ENCODE measurements around the gene TMEM240. TPM values are rescaled to one million over a fixed set of nuclear protein-coding genes. Genes with fewer than 3 reads are reported as not detected.
"Not testable (repeated sequence)": the region's sequence is repeated elsewhere in the genome, so short reads cannot be mapped to it uniquely, and the experiment has no call there.

Gene TMEM240
- total RNA-seq, 2 experiments from 2014 or later, result 1.0 to 1.1 TPM

DNA sequence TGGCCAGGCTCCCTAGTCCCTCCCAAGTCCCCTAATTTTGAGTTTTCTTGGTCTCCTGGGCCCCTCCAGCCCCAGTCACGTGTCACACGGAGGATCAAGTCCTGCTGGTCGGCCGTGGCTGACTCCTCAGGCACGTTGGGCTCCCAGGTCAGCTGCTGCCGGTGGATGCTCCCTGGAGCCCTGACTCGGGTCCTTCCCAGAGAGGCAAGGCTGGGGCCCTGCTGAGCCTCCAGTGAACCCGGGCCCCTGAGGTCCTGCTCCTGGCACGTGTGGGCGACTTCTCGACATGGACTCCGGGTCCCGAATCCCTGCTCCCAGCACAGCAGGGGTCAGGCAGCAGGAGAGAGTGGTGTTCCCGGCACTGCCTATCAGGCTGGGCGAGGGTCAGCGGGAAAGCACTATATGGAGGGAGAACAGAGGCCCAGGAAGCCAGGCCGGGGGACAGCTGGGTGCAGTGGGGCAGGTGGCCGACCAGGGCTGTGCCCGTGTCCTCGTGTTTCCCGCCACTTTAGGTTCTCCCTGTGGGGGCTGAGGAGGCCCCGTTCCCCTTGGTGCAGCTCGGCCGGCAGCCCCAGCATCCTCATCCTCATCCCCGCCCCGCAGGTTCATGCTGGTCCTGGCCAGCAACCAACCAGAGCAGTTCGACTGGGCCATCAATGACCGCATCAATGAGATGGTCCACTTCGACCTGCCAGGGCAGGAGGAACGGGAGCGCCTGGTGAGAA, 13.2 kb downstream of the TMEM240 start:
- Mint-ChIP-seq H3K27ac (no peak overlapping the region), H3K9me3 (ENCODE audit: insufficient read depth) (no peaks in the 10 kb centered on the region), H3K36me3 (ENCODE audit: low read depth) (peaks cover 42% of the 10 kb centered on the region), H3K4me3 (no peak overlapping the region), H3K4me1 (ENCODE audit: low read depth) (no peaks in the 10 kb centered on the region), H3K27me3 (ENCODE audit: low read depth) (no peaks in the 10 kb centered on the region)
- ATAC-seq, result no peak
- CTCF ChIA-PET, result no interaction called here
- POLR2A ChIA-PET, result no interaction called here
- no peak for DNase-seq

DNA sequence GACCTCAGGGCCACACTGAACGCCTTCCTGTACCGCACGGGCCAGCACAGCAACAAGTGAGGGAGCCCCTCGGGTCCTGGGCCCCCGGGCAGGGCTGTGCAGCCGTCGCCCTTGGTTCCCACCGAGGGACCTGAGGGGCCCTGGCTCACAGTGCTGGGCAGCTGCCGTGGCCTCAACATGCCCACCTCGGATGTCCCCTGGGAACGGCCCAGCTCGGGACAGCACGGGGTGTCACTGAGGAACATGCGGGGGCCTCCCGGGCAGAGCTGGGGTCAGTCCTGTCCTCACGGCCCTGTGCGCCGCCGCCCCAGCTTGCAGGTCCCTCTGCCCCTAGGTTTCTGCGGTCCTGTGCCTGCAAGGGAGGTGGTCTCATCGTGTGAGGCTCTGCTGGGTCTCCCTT, 13.9 kb downstream of the TMEM240 start:
- H3K4me3 Mint-ChIP-seq; DNase-seq; ATAC-seq; H3K4me1 Mint-ChIP-seq (ENCODE audit: low read depth); H3K27ac Mint-ChIP-seq; POLR2A ChIA-PET; H3K27me3 Mint-ChIP-seq (ENCODE audit: low read depth); H3K9me3 Mint-ChIP-seq (ENCODE audit: insufficient read depth); CTCF ChIA-PET: not testable (repeated sequence)
- H3K36me3 Mint-ChIP-seq (ENCODE audit: low read depth), result peaks cover 37% of the 10 kb centered on the region

DNA sequence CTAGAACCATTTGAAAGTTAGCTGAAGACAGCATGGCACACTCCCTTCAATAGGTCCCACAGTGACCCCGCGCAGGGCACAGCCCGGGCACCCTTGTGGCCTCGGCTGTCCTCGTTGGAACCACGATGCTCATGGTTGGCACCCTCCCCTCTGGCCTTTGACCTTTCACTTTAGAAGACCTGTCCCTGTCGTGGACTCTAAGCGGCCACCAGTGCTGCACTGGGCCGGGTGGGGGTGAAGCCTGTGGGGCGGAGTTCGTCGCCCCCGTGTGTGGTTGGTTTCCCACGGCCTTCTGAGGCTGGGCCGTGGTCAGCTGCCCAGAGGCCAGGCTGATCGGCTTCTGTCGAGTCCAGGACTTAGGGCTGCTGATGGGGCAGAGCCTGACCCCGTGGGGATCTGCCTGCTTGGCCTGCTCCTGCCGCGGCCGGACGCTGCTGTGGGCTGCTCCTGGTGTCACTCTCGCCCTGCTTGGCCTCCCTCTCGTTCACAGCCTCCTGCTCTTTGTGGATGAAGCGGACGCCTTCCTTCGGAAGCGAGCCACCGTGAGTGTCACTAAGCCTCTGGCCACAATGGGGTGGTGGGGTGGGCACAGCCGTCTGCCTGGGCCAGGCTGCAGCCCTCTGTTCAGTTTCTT, 15.6 kb downstream of the TMEM240 start:
- H3K27me3 Mint-ChIP-seq (ENCODE audit: low read depth); H3K27ac Mint-ChIP-seq; ATAC-seq; H3K4me1 Mint-ChIP-seq (ENCODE audit: low read depth); H3K4me3 Mint-ChIP-seq; DNase-seq; H3K9me3 Mint-ChIP-seq (ENCODE audit: insufficient read depth); POLR2A ChIA-PET; CTCF ChIA-PET: not testable (repeated sequence)
- H3K36me3 Mint-ChIP-seq (ENCODE audit: low read depth), result peaks cover 29% of the 10 kb centered on the region

GRCh38 chr1:1523651-1524050, 16.8 kb downstream of the TMEM240 start:
- H3K27ac Mint-ChIP-seq; H3K9me3 Mint-ChIP-seq (ENCODE audit: insufficient read depth); POLR2A ChIA-PET; H3K27me3 Mint-ChIP-seq (ENCODE audit: low read depth); ATAC-seq; H3K4me1 Mint-ChIP-seq (ENCODE audit: low read depth); DNase-seq; CTCF ChIA-PET; H3K4me3 Mint-ChIP-seq: not testable (repeated sequence)
- peaks cover 20% of the 10 kb centered on the region for H3K36me3 Mint-ChIP-seq (ENCODE audit: low read depth)

DNA sequence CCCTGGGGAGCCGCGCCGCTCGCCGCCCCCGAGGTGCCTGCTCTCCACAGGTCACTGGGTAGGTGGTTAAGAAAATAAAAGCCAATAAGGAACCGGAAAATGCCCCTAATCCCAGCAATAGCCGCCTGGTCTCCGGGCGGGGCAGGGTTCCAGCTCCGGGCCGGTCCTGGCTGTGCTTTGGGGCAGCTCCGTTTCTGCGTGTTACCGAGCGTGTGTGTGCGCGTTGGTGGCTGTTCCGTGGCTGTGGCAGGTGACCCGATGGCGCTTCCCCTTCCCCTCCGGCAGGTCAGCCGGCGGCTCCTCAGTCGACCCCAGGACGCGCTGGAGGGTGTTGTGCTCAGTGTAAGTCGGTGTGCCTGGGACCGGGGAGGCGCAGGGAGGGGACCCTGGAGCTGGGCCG, 17.2 kb downstream of the TMEM240 start:
- POLR2A ChIA-PET, CTCF ChIA-PET: not testable (repeated sequence)

GRCh38 chr1:1522536-1522935, 17.9 kb downstream of the TMEM240 start:
- ATAC-seq; H3K4me1 Mint-ChIP-seq (ENCODE audit: low read depth); H3K27me3 Mint-ChIP-seq (ENCODE audit: low read depth); H3K4me3 Mint-ChIP-seq; POLR2A ChIA-PET; H3K27ac Mint-ChIP-seq; DNase-seq; CTCF ChIA-PET; H3K9me3 Mint-ChIP-seq (ENCODE audit: insufficient read depth): not testable (repeated sequence)
- H3K36me3 Mint-ChIP-seq (ENCODE audit: low read depth), result peaks cover 23% of the 10 kb centered on the region

More for the DNA sequence above, 17.2 kb downstream of the TMEM240 start:
- not testable (repeated sequence) for ATAC-seq; H3K4me1 Mint-ChIP-seq (ENCODE audit: low read depth); H3K4me3 Mint-ChIP-seq; DNase-seq; H3K9me3 Mint-ChIP-seq (ENCODE audit: insufficient read depth); H3K27me3 Mint-ChIP-seq (ENCODE audit: low read depth); H3K27ac Mint-ChIP-seq
- H3K36me3 Mint-ChIP-seq (ENCODE audit: low read depth), result peaks cover 21% of the 10 kb centered on the region

- H3K36me3 Mint-ChIP-seq (ENCODE audit: low read depth), result peaks cover 17% of the 10 kb centered on the region
- no peak overlapping the region for H3K27ac Mint-ChIP-seq
- POLR2A ChIA-PET, result no interaction called here
- no peak for DNase-seq
- no peaks in the 10 kb centered on the region for H3K27me3 Mint-ChIP-seq (ENCODE audit: low read depth)
- no peak overlapping the region for H3K4me3 Mint-ChIP-seq
- ATAC-seq, result no peak
- no peaks in the 10 kb centered on the region for H3K4me1 Mint-ChIP-seq (ENCODE audit: low read depth)
- no peaks in the 10 kb centered on the region for H3K9me3 Mint-ChIP-seq (ENCODE audit: insufficient read depth)
- CTCF ChIA-PET, result no interaction called here
Observed at GRCh38 chr1:1521331-1521730, 19.1 kb downstream of the TMEM240 start.

- H3K4me3 Mint-ChIP-seq; H3K9me3 Mint-ChIP-seq (ENCODE audit: insufficient read depth): not testable (repeated sequence)
Observed at GRCh38 chr1:1519805-1520505, 20.5 kb downstream of the TMEM240 start.

GRCh38 chr1:1518621-1519007, 21.8 kb downstream of the TMEM240 start:
- DNase-seq; CTCF ChIA-PET; H3K27me3 Mint-ChIP-seq (ENCODE audit: low read depth); H3K4me3 Mint-ChIP-seq; H3K27ac Mint-ChIP-seq; H3K4me1 Mint-ChIP-seq (ENCODE audit: low read depth); ATAC-seq; H3K9me3 Mint-ChIP-seq (ENCODE audit: insufficient read depth); POLR2A ChIA-PET: not testable (repeated sequence)
- peaks cover 21% of the 10 kb centered on the region for H3K36me3 Mint-ChIP-seq (ENCODE audit: low read depth)

More at GRCh38 chr1:1519805-1520505, 20.5 kb downstream of the TMEM240 start:
- POLR2A ChIA-PET; H3K27me3 Mint-ChIP-seq (ENCODE audit: low read depth); ATAC-seq; H3K27ac Mint-ChIP-seq; CTCF ChIA-PET; DNase-seq; H3K4me1 Mint-ChIP-seq (ENCODE audit: low read depth): not testable (repeated sequence)
- peaks cover 21% of the 10 kb centered on the region for H3K36me3 Mint-ChIP-seq (ENCODE audit: low read depth)

- peaks cover 21% of the 10 kb centered on the region for H3K36me3 Mint-ChIP-seq (ENCODE audit: low read depth)
- peaks cover 6% of the 10 kb centered on the region for H3K4me1 Mint-ChIP-seq (ENCODE audit: low read depth)
- no peak overlapping the region for H3K4me3 Mint-ChIP-seq
- DNase-seq (no peak), ATAC-seq (no peak)
- ChIA-PET CTCF (no interaction called here), POLR2A (no interaction called here)
- no peak overlapping the region for H3K27ac Mint-ChIP-seq
- H3K27me3 Mint-ChIP-seq (ENCODE audit: low read depth), result no peaks in the 10 kb centered on the region
- H3K9me3 Mint-ChIP-seq (ENCODE audit: insufficient read depth), result no peaks in the 10 kb centered on the region
Observed at GRCh38 chr1:1517973-1518620, 22.3 kb downstream of the TMEM240 start.

DNA sequence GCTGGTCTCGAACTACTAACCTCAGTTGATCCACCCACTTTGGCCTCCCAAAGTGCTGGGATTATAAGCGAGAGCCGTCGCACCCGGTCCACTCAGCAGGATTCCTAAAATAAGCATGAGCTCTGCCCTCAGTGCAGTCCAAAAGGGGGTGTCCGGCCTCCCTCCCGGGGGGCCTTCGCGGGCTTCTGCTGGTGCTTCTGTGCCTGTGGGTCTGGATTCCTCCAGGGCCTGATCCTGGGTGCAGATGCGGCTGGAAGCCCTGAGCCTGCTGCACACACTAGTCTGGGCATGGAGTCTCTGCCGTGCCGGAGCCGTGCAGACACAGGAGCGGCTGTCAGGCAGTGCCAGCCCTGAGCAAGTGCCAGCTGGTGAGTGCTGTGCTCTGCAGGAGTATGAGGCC, 23.5 kb downstream of the TMEM240 start:
- H3K4me1 Mint-ChIP-seq (ENCODE audit: low read depth); H3K4me3 Mint-ChIP-seq; ATAC-seq; DNase-seq; H3K27me3 Mint-ChIP-seq (ENCODE audit: low read depth); H3K27ac Mint-ChIP-seq; CTCF ChIA-PET; H3K9me3 Mint-ChIP-seq (ENCODE audit: insufficient read depth): not testable (repeated sequence)
- peaks cover 21% of the 10 kb centered on the region for H3K36me3 Mint-ChIP-seq (ENCODE audit: low read depth)
- POLR2A ChIA-PET, result interaction anchor here (0.6 kb wide), 1 partner anchor 148 kb away, joined by 3 read pairs; no protein-coding TSS in a partner anchor

DNA sequence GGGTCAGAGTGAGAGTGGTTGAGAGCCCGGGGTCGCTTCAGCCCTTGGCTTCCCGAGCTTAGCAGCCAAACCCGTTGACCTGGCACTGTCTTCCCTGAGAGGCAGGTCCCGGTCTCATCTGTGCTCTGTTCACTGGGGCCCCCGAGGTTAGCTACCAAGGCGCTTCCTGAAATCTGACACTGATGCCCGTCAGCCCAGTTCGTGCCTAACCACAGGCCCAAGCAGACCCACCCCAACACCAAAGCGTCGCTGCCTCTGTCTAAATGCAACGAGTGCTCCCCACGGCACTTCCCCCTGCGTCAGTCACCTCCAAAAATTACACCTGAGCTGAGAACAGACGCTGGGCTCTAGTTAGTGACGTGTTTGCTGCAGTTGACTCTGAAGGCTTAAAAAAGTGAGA, 26.0 kb downstream of the TMEM240 start:
- Mint-ChIP-seq H3K4me1 (ENCODE audit: low read depth) (peaks cover 12% of the 10 kb centered on the region), H3K36me3 (ENCODE audit: low read depth) (peaks cover 18% of the 10 kb centered on the region)
- H3K9me3 Mint-ChIP-seq (ENCODE audit: insufficient read depth); H3K27ac Mint-ChIP-seq; DNase-seq; ATAC-seq; H3K4me3 Mint-ChIP-seq; H3K27me3 Mint-ChIP-seq (ENCODE audit: low read depth); POLR2A ChIA-PET: not testable (repeated sequence)
- CTCF ChIA-PET, result interaction anchor here (0.9 kb wide), 1 partner anchor 10 kb away, joined by 3 read pairs; no protein-coding TSS in a partner anchor

All from activated CD8-positive, alpha-beta T cell treated with anti-CD3 and anti-CD28 coated beads, Interleukin-2, amount 10 ng/mL, durations not matched to agents 7 days and 5 days (primary cell).